ENCODE measurements around the gene DAPK2.
"Not testable (repeated sequence)": the region's sequence is repeated elsewhere in the genome, so short reads cannot be mapped to it uniquely, and the experiment has no call there.

The DAPK2 gene

GRCh38 chr15:63905131-63905530, 141.2 kb downstream of the DAPK2 start:
- TF ChIP-seq CTCF (IDR thresholded peaks at IDR 0.05; ENCODE audit: control extremely low read depth, extremely low read depth, low read depth, missing control alignments) = no peak
- ChIA-PET POLR2A (no interaction called here), CTCF (interaction anchor here (0.8 to 2.7 kb wide), 8 partner anchors 11 to 141 kb away, joined by 3 to 7 read pairs (median 4); partner anchors contain the start of gene DAPK2)
- DNase-seq (ENCODE audit: extremely low spot score) = no peak

- ChIA-PET CTCF (interaction anchor here (0.6 to 2.0 kb wide), 10 partner anchors 10 to 294 kb away, joined by 3 to 8 read pairs (median 4); partner anchors contain the start of gene DAPK2), POLR2A (no interaction called here)
Measured at GRCh38 chr15:63904042-63904441, 142.2 kb downstream of the DAPK2 start.

GRCh38 chr15:63902671-63903035, 143.6 kb downstream of the DAPK2 start:
- CTCF ChIA-PET = interaction anchor here (0.9 to 2.0 kb wide), 4 partner anchors 17 to 614 kb away, joined by 3 to 15 read pairs (median 6); no protein-coding TSS in a partner anchor
- no peak for DNase-seq (ENCODE audit: extremely low spot score)
- POLR2A ChIA-PET = no interaction called here
- TF ChIP-seq CTCF (IDR thresholded peaks at IDR 0.05; ENCODE audit: control extremely low read depth, extremely low read depth, low read depth, missing control alignments) = no peak

More at GRCh38 chr15:63904042-63904441, 142.2 kb downstream of the DAPK2 start:
- no peak for DNase-seq (ENCODE audit: extremely low spot score)
- TF ChIP-seq CTCF (IDR thresholded peaks at IDR 0.05; ENCODE audit: control extremely low read depth, extremely low read depth, low read depth, missing control alignments) = no peak

GRCh38 chr15:63901912-63902670, 144.2 kb downstream of the DAPK2 start:
- CTCF ChIA-PET = interaction anchor here (0.9 to 2.0 kb wide), 4 partner anchors 17 to 613 kb away, joined by 3 to 15 read pairs (median 6); no protein-coding TSS in a partner anchor
- no peak for TF ChIP-seq CTCF (IDR thresholded peaks at IDR 0.05; ENCODE audit: control extremely low read depth, extremely low read depth, low read depth, missing control alignments)
- DNase-seq (ENCODE audit: extremely low spot score) = no peak
- POLR2A ChIA-PET = no interaction called here

- TF ChIP-seq CTCF (IDR thresholded peaks at IDR 0.05; ENCODE audit: control extremely low read depth, extremely low read depth, low read depth, missing control alignments) = no peak
- ChIA-PET POLR2A (no interaction called here), CTCF (interaction anchor here (1.2 to 1.7 kb wide), 2 partner anchors 27 to 85 kb away, joined by 4 to 5 read pairs; no protein-coding TSS in a partner anchor)
- DNase-seq (ENCODE audit: extremely low spot score) = no peak
Measured at GRCh38 chr15:63900306-63900705, 146.0 kb downstream of the DAPK2 start.

GRCh38 chr15:63899606-63900005, 146.7 kb downstream of the DAPK2 start:
- CTCF ChIA-PET = interaction anchor here (0.9 to 1.7 kb wide), 4 partner anchors 9 to 110 kb away, joined by 3 to 5 read pairs (median 4); no protein-coding TSS in a partner anchor
- not testable (repeated sequence) for DNase-seq (ENCODE audit: extremely low spot score)
- POLR2A ChIA-PET = interaction anchor here (0.7 kb wide), 1 partner anchor 14 kb away, joined by 4 read pairs; no protein-coding TSS in a partner anchor

- ChIA-PET POLR2A (interaction anchor here (0.7 kb wide), 1 partner anchor 14 kb away, joined by 4 read pairs; no protein-coding TSS in a partner anchor), CTCF (interaction anchor here (0.9 to 1.7 kb wide), 6 partner anchors 9 to 110 kb away, joined by 3 to 5 read pairs (median 4); no protein-coding TSS in a partner anchor)
- DNase-seq (ENCODE audit: extremely low spot score) = no peak
- TF ChIP-seq CTCF (IDR thresholded peaks at IDR 0.05; ENCODE audit: control extremely low read depth, extremely low read depth, low read depth, missing control alignments) = no peak
Measured at GRCh38 chr15:63899193-63899592, 147.1 kb downstream of the DAPK2 start.

Data from GM10248 (cell line).